NOMO-1 (cell line): Measurements from ENCODE around the gene PSMB2.

ENCODE experiments used
- DNase-seq, 2 experiments: peaks; one replicate each; lab custom pipeline; 2025; ENCODE audit not compliant: unreplicated experiment in 2 of 2; lab: John Stamatoyannopoulos, UW

Gene PSMB2

DNA sequence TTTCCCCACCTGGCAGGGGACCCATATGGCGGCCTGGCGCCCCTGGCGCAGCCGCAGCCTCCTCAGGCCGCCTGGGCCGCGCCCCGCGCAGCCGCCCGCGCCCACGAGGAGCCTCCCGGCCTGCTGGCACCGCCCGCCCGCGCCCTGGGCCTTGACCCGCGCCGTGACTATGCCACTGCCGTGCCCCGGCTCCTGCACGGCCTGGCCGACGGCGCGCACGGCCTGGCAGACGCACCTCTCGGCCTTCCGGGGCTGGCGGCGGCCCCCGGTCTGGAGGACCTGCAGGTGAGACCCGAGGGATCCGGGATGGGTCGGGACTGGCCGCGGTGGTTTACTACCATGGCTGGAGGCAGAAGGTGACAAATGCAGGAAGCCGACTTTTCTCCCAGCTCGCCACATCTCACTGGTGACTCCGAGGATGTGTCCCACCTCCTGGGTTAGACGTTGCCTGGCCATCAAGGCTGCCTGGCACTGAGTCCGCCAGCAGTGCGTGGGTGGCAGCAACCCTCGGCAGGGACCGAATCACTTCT is 67.1 kb downstream of the PSMB2 start:
- no peak for DNase-seq

DNA sequence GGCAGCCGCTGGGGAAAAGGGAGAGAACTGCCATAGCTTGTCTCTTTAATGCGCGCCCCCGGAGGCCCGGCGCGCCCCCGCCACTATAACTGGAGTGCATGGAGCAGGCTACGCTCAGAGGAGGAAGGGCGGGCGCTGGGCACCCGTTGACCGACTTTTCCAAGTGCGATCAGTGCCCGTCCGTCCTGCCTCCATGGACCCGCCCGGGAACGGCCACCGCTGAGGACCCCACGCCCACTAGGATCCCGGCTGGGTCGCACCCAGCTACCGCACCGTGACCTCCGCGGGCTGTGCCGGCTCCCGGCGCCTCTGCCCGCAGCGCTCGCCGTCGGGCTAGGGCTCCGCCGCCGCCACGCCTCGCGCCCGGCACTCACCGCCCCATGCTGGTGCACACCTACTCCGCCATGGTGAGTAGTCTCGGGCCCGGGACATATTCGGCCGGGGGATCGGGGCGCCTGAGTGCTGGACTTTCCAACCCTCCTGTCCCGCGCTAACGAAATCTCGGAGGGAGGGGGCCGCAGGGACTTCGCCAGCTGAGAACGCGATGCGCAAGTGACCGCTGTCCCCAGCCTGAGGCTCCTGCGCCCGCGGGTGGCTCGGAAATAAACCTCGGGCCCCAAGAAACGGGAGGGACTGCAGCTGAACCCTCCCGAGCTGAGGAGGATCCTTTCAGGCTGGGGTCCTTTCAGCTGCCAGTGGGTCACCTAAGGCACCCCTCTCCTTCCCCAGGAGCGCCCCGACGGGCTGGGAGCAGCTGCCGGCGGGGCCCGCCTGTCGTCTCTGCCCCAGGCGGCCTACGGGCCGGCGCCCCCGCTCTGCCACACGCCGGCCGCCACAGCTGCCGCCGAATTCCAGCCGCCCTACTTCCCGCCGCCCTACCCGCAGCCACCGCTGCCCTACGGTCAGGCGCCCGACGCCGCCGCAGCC is 67.9 kb downstream of the PSMB2 start, which contains the start of gene TFAP2E:
TSS of gene TFAP2E (plus strand) at position 117 of the 927 bp plus-strand sequence. CDS start at position 381, 264 bp downstream.
- DNase-seq, result no peak

DNA sequence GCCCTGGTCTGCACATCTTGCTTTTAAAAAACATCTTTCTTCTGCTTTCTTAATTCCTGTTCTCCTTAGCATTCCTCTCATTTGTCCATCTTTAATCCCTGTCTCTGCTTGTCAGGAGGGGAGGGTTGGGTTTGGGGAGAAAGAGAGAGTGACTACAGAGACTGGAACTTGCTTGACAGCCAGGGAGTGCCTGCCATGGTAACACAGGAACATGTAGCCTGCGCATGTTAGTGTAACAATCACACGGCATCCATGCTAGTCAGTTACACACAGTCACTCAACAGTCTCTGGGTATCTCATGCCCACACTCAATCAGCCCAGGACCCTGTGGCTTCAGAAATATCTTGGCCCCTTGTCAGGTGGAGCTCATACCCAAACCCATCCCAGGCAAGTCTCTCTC is 69.0 kb downstream of the PSMB2 start:
- no peak for DNase-seq

DNA sequence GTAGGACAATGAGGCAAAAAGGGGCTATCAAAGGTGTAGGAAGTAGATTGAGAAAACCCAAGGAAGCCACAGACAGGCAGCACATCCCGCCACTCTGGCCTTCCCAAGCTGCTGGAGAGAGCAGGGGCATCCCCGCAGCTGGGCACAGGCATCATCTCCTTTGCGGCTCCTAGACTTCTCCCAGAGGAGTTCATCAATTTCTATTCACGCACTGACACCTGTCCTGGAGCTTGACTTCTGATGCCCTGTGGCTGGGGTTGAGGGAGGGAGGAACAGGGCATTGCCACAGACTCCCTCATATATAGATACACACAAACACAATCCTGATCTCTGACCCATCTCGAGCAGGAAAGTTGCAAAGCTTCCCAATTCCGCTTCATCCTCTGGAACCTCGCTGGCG is 70.1 kb downstream of the PSMB2 start:
- DNase-seq, result no peak

DNA sequence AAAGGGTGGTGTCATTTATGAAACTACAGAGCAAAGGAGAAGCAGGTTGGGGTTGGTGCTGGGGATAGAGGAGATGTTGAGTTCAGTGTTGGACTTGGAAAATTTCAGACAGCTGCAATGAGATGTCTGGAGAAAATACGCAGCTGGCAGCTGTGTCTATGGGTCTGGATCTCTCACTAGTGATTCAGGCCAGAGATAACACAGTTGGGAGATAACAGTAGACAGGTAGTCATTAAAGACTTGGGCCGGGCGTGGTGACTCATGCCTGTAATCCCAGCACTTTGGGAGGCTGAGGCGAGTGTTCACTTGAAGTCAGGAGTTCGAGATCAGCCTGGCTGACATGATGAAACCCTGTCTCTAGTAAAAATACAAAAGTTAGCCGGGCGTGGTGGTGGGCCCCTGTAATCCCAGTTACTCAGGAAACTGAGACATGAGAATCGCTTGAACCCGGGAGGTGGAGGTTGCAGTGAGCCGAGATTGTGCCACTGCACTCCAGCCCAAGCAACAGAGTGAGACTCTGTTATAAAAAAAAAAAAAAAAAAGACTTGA is 70.7 kb downstream of the PSMB2 start:
- DNase-seq, result no peak

DNA sequence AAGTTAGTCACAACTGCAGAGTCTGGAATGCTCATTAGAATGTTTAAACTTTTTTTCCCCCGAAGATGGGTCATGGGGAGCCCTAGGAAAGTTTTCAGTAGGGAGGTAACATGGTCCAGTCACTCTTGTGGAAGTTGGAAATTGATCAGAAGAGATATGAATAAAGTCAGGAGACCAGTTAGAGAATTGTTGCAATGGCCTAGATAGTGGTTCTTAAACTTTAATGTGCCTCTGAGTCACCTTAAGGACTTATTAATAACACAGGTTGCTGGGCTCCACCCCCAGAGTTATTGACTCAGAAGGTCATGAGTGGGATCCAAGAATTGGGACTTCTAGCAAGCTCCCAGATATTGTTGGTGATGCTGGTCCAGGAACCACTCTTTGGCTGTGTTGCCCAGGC is 71.4 kb downstream of the PSMB2 start:
- no peak for DNase-seq

DNA sequence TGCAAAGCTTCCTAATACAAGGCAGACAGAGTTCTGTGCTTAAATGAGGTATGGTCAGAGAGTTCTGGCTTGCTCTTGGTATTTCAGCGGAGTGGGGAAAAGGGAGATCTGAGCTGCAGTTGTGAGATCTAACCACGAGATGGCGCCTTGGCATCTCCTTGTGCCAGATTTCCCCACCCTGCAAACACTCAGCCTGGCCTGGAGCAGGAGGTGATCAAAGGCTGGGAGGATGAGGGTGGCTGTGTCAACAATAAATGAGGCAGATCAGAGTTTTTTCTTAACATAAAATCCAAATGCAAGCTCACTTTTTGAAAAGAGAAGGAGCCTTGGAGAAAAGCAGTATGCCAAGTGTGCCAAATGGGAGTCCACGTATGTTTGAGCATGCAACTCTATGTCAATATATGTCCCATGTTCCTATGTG is 72.3 kb downstream of the PSMB2 start:
- peak; percentile 40 to 57 for DNase-seq

DNA sequence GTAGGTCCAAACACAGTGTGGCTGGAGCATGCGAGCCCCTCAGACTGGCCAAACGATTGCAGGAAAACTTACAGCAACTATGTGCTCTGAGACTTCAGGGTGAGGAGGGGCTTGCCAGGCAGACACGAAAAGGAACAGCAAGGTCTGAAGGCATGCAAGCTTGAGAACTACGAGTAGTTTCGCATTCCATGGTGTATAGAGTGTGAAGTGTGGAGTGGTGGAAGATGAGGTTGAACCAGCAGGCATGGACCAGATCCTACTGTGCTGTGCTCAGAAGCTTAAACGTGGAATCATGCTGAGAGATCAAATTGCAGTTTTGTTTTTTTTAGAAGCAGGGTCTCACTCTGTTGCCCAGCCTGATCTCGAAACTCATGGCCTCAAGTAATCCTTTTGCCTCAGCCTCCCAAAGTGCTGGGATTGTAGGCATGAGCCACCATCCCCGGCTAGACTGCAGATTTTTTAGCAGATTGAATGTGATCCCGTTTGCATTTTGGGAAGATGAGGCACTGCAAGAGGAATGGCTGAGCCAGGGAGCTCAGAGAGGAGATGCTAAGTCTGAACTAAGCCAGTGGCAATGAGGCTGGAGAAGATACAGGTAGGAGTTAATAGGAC is 73.3 kb downstream of the PSMB2 start:
- no peak for DNase-seq

DNA sequence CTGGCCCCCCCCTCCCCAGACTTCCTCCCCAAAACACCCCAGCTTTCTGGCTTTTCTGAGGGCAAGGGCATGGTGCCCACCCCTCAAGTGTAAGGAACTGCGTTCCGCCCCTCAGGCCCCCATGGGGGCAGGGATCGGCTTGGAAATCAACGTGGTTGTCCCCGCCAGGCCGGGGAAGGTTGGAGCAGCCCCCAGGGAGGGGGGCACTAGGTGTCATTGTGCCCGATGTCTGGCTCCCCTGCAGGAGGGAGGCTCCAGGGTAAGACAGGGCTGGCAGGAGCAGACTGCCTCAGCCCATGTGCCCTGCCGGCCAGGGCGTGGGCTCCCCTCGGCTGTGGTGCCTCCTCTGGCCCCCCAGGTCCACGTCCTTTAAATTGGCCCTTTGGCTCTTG is 75.6 kb downstream of the PSMB2 start:
- no peak for DNase-seq

DNA sequence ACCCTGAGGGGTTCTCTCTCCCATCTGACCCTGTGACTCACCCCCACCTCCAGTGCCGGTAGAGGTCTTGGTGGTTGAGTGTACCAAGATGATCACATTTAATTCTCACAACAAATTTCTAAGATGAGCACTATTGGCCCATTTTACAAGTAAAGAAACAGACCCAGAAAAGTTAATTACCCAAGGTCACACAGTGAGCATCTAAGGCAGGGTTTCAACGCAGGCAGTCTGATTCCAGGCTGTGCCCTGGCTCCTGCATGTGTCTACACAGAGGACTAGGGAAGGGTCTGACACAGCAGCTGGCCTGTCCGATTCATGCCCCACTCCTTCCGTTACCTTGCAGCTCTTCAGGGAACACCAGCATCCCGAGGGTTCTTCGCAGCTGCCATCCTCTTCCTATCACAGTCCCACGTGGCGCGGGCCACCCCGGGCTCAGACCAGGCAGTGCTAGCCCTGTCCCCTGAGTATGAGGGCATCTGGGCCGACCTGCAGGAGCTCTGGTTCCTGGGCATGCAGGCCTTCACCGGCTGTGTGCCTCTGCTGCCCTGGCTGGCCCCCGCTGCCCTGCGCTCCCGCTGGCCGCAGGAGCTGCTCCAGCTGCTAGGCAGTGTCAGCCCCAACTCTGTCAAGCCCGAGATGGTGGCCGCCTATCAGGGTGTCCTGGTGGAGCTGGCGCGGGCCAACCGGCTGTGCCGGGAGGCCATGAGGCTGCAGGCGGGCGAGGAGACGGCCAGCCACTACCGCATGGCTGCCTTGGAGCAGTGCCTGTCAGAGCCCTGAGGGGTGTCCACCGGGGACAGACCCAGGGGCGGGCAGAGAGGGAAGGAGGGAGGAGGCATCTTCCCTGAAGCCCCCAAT is 76.2 kb downstream of the PSMB2 start:
- no peak for DNase-seq

DNA sequence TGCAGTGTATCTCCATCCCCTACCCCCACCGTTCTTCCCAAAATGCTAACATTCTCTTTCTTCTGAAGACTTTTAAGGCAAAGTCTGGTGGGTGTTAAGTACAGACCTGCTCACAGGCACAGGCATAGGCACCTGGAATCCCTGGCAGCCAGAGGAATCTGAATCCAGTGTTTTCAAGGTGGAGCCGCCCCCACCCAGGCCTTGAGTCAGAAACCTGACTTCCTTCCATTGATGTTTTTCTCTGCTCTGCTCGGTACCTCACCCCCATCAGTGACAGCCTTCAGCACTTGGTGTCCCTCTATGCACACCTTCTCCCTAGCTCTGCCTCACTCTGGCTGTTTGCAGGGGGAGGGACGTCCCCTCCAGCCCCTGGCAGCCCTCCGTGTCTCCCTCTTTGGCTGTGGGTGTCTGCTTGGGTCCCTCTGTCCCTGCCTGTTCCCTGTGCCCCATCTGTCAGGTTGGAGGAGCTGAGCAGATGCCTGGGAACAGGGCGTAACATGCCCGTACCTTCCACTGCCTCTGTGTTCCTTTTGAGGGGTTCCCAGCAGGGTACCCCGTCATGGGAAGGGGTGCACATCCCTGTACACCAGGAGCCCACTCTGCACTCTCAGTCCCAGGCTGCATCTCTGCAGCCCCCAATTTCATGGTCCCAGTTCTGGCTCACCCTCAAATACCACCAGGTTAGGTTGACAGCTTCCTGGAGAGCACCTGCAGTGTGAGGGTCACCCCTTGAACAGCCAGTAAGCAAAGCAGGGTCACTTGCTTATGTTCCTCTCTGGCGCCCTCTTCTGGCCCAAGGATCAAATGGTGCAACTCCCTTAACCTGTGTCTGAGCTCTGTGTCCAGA is 77.1 kb downstream of the PSMB2 start:
- DNase-seq, result peak; percentile 43 to 55

DNA sequence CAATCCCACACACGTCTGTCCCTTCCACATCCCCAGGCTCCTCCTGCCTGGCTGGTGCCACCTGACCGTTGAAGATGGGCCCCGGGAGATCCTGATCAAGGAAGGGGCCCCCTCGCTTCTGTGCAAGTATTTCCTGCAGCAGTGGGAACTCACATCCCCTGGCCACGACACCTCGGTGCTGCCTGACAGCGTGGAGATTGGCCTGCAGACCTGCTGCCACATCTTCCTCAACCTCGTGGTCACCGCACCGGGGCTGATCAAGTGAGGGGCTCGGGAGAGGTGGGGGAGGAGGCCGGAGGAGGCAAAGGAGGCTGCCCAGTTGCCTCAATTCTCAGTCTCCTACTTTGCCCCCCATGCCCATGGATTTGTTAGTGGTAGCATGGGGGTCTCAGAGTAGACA is 78.2 kb downstream of the PSMB2 start:
- DNase-seq, result no peak

DNA sequence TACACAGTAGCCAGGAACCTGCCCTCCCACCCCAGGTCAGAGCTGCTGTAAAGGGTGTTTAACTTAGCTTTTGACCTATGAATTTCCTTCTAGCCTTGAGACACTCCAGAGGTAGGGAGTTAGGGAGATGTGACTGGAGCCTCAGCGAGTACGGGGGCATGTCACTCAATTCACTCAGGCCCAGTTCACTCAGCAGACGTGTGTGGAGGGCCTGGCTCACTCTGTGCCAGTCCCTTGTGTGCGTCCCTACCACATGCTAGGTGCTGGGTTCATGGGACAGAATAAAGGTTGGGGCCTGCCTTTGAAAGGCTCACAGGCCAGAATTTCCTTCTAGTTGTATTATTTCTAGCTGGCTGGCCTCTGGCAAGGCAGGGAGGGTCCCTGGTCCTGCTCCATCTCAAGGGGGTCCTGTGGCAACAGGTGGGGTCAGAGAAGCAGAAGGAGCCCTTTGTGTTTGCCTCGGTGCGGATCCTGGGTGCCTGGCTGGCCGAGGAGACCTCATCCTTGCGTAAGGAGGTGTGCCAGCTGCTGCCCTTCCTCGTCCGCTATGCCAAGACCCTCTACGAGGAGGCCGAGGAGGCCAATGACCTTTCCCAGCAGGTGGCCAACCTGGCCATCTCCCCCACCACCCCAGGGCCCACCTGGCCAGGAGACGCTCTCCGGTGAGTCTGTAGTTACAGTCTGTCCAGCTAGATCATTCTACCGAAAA is 79.2 kb downstream of the PSMB2 start:
- DNase-seq, result no peak

DNA sequence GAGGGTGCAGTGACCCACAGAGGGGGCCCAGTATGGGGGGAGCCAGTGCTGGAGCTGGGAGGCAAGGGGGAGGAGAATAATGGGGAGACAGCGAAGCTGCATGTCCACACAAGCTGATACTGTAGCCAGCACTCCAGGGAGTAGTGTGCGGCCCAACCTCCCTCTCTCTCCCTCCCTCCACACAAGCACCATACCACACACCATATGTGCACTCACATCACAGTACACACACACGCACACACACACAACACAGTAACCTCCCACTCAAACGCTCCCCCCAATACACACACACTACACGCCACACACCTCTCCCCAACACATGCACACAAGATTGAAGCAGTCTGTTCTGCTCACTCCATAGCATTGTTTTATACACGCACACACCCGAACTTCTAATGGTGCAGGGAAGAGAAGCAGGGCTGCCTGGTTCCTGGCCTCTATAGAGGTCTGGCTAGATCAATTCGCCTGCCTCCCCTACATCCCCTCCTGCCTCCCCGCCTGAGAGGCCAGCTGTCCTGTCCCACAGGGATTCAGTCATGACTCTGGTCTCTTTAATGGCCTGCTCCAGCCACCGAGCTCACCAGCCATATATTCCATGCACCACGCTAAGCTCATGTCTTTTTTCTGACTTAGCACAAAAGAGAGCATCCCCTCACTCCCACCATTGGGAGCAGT is 79.9 kb downstream of the PSMB2 start:
- no peak for DNase-seq

DNA sequence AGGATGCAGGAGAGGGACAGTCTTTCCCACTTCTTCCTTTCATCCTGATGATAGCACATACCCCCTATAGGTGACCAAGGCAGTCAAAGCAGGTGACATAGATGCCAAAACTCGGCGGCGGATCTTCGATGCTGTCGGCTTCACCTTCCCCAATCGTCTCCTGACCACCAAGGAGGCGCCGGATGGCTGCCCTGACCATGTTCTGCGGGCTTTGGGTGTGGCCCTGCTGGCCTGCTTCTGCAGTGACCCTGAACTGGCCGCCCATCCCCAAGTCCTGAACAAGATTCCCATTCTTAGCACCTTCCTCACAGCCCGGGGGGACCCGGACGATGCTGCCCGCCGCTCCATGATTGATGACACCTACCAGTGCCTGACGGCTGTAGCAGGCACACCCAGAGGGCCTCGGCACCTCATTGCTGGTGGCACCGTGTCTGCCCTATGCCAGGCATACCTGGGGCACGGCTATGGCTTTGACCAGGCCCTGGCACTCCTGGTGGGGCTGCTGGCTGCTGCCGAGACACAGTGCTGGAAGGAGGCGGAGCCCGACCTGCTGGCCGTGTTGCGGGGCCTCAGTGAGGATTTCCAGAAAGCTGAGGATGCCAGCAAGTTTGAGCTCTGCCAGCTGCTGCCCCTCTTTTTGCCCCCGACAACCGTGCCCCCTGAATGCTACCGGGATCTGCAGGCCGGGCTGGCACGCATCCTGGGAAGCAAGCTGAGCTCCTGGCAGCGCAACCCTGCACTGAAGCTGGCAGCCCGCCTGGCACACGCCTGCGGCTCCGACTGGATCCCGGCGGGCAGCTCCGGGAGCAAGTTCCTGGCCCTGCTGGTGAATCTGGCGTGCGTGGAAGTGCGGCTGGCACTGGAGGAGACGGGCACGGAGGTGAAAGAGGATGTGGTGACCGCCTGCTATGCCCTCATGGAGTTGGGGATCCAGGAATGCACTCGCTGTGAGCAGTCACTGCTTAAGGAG is 80.8 kb downstream of the PSMB2 start:
- no peak for DNase-seq

DNA sequence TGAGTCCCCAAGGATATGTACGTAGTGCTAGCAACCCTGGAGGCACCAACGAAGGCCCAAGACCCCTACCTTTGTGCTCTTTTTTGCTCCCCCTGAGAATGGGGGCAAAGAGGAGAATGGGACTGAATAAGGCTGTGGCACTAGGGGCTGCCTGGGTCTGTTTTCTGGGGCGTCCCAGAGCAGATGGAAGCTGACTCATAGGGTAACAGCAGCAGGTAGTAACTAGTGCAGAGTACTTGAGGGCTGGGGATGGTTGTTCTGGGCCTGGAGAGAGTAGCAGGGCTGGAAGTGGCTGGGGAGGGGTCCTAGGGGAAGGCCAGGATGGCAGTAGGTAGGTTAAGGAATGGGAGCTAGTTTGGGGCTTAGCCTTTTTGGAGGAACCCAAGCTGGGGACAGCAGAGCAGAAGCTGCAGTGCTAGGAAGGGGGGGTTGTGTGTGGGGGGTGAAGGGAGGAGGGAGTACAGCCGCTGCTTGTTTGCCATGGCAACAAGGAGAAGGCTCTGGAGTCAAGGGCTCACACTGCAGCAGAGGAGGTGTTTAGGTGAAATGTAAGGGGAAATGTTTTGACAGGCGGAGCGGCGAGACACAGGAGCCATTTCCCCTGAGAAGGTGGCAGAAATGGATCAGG is 81.9 kb downstream of the PSMB2 start:
- DNase-seq, result no peak
